PC-9 (cell line): ENCODE data around the gene COX7C. TPM values are rescaled to one million over a fixed set of nuclear protein-coding genes. Genes with fewer than 3 reads are reported as not detected.
"Not testable (repeated sequence)": the region's sequence is repeated elsewhere in the genome, so short reads cannot be mapped to it uniquely, and the experiment has no call there.

Source experiments
- BruUV-seq: library from RNA; stranded (reverse); fragments of 400-500 nt; replicated peaks from 2 replicates; lab custom pipeline; 2021; lab: Mats Ljungman, UMichigan
- CTCF ChIA-PET: fragments of 300-600 bp; sonication (Branson Sonifier 250); formaldehyde crosslinking; loops from one replicate; lab custom pipeline; 2022; ENCODE audit warnings: antibody characterized with exemption; lab: Charles Lee
- POLR2A ChIA-PET: fragments of 300-600 bp; sonication (Branson Sonifier 250); formaldehyde crosslinking; loops from one replicate; lab custom pipeline; 2022; ENCODE audit warnings: antibody characterized with exemption; ENCODE audit not compliant: unreplicated experiment; lab: Charles Lee
- DNase-seq, 2 experiments: peaks; one replicate each; pipeline versions ENCODE4 v3.0.0 to v3.0.0-alpha.2; 2015 to 2022; ENCODE audit warnings: mixed read lengths in 1 of 2
- H2AFZ ChIP-seq: fragments of 200-600 bp; sonication (generic); 2 replicates; pipeline ENCODE4 v1.8.1; 2017; ENCODE audit warnings: antibody characterized with exemption
- H3F3A ChIP-seq: fragments of 200-600 bp; sonication (generic); 2 replicates; pipeline ENCODE4 v1.8.1; 2017; ENCODE audit warnings: antibody characterized with exemption, mild to moderate bottlenecking, low read depth; ENCODE audit not compliant: insufficient read depth
- H3K27ac ChIP-seq: fragments of 200-600 bp; sonication (generic); 2 replicates; pipeline ENCODE4 v1.6.1; 2016; ENCODE audit warnings: mixed run types
- H3K27me3 ChIP-seq: fragments of 200-600 bp; sonication (generic); 2 replicates; pipeline ENCODE4 v1.6.1; 2016; ENCODE audit warnings: low read depth, mixed run types; ENCODE audit not compliant: insufficient read depth
- H3K36me3 ChIP-seq: fragments of 200-600 bp; sonication (generic); 2 replicates; pipeline ENCODE4 v1.6.1; 2016; ENCODE audit warnings: low read depth, mixed run types
- H3K4me1 ChIP-seq: fragments of 200-600 bp; sonication (generic); replicated peaks from 2 replicates; pipeline ENCODE4 v1.6.1; 2016; ENCODE audit warnings: mixed run types; ENCODE audit not compliant: insufficient read depth
- H3K4me2 ChIP-seq: fragments of 200-600 bp; sonication (generic); 2 replicates; pipeline ENCODE4 v1.6.1; 2017; ENCODE audit warnings: mixed run types
- H3K4me3 ChIP-seq: fragments of 200-600 bp; sonication (generic); 2 replicates; pipeline ENCODE4 v1.6.1; 2016; ENCODE audit warnings: mixed run types
- H3K79me2 ChIP-seq: fragments of 200-600 bp; sonication (generic); 2 replicates; pipeline ENCODE4 v1.6.1; 2017; ENCODE audit warnings: low read depth, mixed run types
- H3K9me2 ChIP-seq: fragments of 200-600 bp; sonication (generic); 2 replicates; pipeline ENCODE4 v1.8.1; 2017; ENCODE audit warnings: mild to moderate bottlenecking; ENCODE audit not compliant: insufficient read depth
- H3K9me3 ChIP-seq: fragments of 200-600 bp; sonication (generic); 2 replicates; pipeline ENCODE4 v1.8.1; 2016; ENCODE audit warnings: low read depth; ENCODE audit not compliant: insufficient read depth
- H4K20me1 ChIP-seq: fragments of 200-600 bp; sonication (generic); 2 replicates; pipeline ENCODE4 v1.8.1; 2017; ENCODE audit not compliant: insufficient read depth
- EZH2 ChIP-seq: fragments of 200-600 bp; sonication (generic); IDR thresholded peaks from 2 replicates; pipeline ENCODE4 v1.8.0; 2017; ENCODE audit warnings: antibody characterized with exemption, low read depth
- intact Hi-C: fragments of 100-400 bp; cut with micrococcal nuclease; formaldehyde crosslinking; loops from one replicate; pipeline ENCODE4 v1.10.0; 2022; ENCODE audit not compliant: unreplicated experiment
- total RNA-seq: library from RNA; stranded (reverse); gene quantifications from 2 replicates; pipeline ENCODE4 v1.2.3, GENCODE V29; 2021
- TF ChIP-seq, protein P1 (sequence below): fragments of 200-600 bp; sonication (generic); conservative IDR thresholded peaks from 2 replicates; pipeline ENCODE4 v1.6.1; 2017; ENCODE audit warnings: mixed run types, antibody characterized with exemption, mild to moderate bottlenecking, moderate library complexity

Gene COX7C
- total RNA-seq, 1 experiment from 2014 or later, result 489 TPM

DNA sequence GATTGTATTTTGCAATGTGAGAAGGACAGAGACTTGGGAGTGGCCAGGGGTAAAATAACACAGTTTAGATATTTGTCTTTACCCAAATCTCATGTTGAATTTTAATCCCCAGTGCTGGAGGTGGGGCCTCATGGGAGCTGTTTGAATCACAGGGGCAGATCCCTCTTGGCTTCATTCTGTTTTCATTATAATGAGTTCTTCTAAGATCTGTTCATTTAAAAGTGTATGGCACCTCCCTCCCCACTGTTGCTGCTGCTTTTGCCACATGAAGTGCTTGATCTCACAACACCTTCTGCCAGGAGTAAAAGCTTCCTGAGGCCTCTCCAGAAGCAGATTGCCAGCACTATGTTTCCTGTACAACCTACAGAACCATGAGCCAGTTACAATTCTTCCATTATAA lies 28.1 kb downstream of the COX7C start:
- Histone ChIP-seq H3K9me3 (no peaks in the 10 kb centered on the region), H3K27ac (no peak overlapping the region), H2AFZ (no peak overlapping the region), H3F3A (no peaks in the 10 kb centered on the region), H3K4me3 (no peak overlapping the region), H3K79me2 (no peaks in the 10 kb centered on the region), H3K27me3 (no peaks in the 10 kb centered on the region), H3K36me3 (no peaks in the 10 kb centered on the region), H4K20me1 (no peaks in the 10 kb centered on the region), H3K4me2 (no peak overlapping the region), H3K4me1 (no peaks in the 10 kb centered on the region), H3K9me2 (no peaks in the 10 kb centered on the region; the same call in 1 of the 2 replicates)
- intact Hi-C loops, result no loop called here
- POLR2A ChIA-PET, result no interaction called here
- TF ChIP-seq, protein P1, sequence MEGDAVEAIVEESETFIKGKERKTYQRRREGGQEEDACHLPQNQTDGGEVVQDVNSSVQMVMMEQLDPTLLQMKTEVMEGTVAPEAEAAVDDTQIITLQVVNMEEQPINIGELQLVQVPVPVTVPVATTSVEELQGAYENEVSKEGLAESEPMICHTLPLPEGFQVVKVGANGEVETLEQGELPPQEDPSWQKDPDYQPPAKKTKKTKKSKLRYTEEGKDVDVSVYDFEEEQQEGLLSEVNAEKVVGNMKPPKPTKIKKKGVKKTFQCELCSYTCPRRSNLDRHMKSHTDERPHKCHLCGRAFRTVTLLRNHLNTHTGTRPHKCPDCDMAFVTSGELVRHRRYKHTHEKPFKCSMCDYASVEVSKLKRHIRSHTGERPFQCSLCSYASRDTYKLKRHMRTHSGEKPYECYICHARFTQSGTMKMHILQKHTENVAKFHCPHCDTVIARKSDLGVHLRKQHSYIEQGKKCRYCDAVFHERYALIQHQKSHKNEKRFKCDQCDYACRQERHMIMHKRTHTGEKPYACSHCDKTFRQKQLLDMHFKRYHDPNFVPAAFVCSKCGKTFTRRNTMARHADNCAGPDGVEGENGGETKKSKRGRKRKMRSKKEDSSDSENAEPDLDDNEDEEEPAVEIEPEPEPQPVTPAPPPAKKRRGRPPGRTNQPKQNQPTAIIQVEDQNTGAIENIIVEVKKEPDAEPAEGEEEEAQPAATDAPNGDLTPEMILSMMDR, result no peak
- TF ChIP-seq EZH2, result no peak
- no peak for DNase-seq
- CTCF ChIA-PET, result no interaction called here
- no TSS peak for BruUV-seq

DNA sequence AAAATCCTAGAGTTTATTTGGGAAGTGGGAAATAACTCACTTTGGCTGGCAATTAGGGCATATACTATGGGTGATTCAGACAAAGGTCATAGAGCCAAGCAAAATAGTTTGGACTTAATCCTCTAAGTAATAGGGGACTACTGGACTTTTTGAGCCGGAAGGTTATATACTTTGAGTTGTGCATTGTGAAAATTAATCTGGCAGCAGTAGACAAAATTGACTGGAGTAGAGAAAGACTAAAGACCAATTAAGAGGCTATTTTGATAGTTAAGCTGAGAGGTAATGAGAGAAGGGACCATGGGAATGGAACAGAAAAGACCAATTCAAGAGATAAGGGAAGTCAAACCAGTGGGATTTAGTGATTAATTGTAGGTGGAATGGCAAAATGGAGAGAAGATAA lies 28.9 kb downstream of the COX7C start:
- ChIA-PET CTCF (no interaction called here), POLR2A (no interaction called here)
- H2AFZ ChIP-seq, result no peak overlapping the region
- H4K20me1 ChIP-seq, result no peaks in the 10 kb centered on the region
- no peaks in the 10 kb centered on the region for H3K9me3 ChIP-seq
- TF ChIP-seq, protein P1, result no peak
- TF ChIP-seq EZH2, result no peak
- H3K4me3 ChIP-seq, result no peak overlapping the region
- no peak overlapping the region for H3K4me2 ChIP-seq
- H3K27ac ChIP-seq, result no peak overlapping the region
- H3K9me2 ChIP-seq, result no peaks in the 10 kb centered on the region; the same call in 1 of the 2 replicates
- H3F3A ChIP-seq, result no peaks in the 10 kb centered on the region
- DNase-seq, result no peak
- no peaks in the 10 kb centered on the region for H3K27me3 ChIP-seq
- H3K36me3 ChIP-seq, result no peaks in the 10 kb centered on the region
- no peaks in the 10 kb centered on the region for H3K4me1 ChIP-seq
- no TSS peak for BruUV-seq
- intact Hi-C loops, result no loop called here
- H3K79me2 ChIP-seq, result no peaks in the 10 kb centered on the region

DNA sequence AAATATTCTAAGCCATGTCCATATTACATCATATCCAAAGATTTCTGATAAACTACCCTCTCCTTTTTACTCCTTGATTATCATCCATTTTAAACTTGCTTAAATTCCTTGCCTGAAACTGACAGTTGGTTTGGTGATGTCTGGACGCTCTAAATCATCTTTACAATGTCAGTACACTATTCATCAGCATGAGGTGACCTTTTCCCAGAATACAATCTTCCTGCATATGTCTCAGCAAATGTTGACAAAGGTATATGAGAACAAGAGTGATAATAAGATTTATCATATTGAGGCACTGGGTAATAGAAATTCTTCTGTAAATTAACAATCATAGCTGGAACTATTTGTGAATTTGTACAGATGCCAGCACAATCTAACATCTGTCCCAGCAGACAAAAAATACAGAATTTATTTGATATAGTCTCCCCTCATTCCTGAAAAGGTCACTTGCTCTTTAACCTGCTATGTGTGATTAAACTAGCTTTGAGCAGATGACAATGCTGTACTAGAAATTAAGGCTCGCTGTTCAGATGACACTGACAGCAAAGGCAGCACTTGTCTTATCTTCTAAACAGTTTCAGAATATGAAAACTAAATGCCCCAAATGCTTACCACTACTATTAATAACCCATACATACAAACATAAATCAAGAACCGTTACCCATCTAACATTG lies 32.2 kb downstream of the COX7C start:
- Histone ChIP-seq H3K9me2 (no peaks in the 10 kb centered on the region; the same call in 1 of the 2 replicates), H3K4me3 (no peak overlapping the region), H4K20me1 (no peaks in the 10 kb centered on the region), H2AFZ (no peak overlapping the region), H3K36me3 (no peaks in the 10 kb centered on the region), H3K79me2 (no peaks in the 10 kb centered on the region), H3F3A (no peaks in the 10 kb centered on the region), H3K4me1 (no peaks in the 10 kb centered on the region), H3K9me3 (no peaks in the 10 kb centered on the region), H3K27me3 (no peaks in the 10 kb centered on the region), H3K4me2 (no peak overlapping the region), H3K27ac (no peak overlapping the region)
- DNase-seq, result no peak
- ChIA-PET CTCF (no interaction called here), POLR2A (interaction anchor here (0.6 kb wide), 1 partner anchor 19 kb away, joined by 7 read pairs; no protein-coding TSS in a partner anchor)
- BruUV-seq, result no TSS peak
- intact Hi-C loops, result no loop called here
- TF ChIP-seq, protein P1, result no peak
- no peak for TF ChIP-seq EZH2

DNA sequence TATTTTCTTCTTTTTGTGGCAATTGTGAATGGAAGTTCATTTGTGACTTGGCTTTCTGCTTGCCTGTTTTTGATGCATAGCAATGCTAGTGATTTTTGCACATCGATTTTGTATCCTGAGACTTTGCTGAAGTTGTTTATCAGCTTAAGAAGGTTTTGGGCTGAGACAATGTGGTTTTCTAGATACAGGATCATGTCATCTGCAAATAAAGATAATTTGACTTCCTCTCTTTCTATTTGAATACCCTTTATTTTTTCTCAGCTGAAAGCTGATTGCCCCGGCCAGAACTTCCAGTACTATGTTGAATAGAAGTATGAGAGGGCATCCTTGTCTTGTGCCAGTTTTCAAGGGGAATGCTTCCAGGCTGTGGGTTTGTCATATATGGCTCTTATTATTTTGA lies 43.0 kb downstream of the COX7C start:
- H3K9me3 ChIP-seq, H4K20me1 ChIP-seq, H3K27ac ChIP-seq, CTCF ChIA-PET, H2AFZ ChIP-seq, BruUV-seq, H3K79me2 ChIP-seq, H3K4me3 ChIP-seq, H3F3A ChIP-seq, H3K36me3 ChIP-seq, POLR2A ChIA-PET, H3K4me1 ChIP-seq, H3K9me2 ChIP-seq, DNase-seq, intact Hi-C loops, H3K27me3 ChIP-seq, H3K4me2 ChIP-seq: not testable (repeated sequence)
